ENCODE measurements around the gene PLEKHM3.

PLEKHM3 gene

GRCh38 chr2:207792244-207792785, 233.0 kb downstream of the PLEKHM3 start:
- Histone ChIP-seq H3K36me3 (ENCODE audit: control insufficient read depth, insufficient read depth, low read length) (no peaks in the 10 kb centered on the region), H3K27me3 (replicated peaks; ENCODE audit: control insufficient read depth, insufficient read depth, low read length) (no peaks in the 10 kb centered on the region), H3K4me3 (replicated peaks; ENCODE audit: low read depth, low read length) (no peak overlapping the region)
- DNase-seq (ENCODE audit: extremely low read depth, insufficient read length) = peak; percentile 28
- TF ChIP-seq, protein P1, sequence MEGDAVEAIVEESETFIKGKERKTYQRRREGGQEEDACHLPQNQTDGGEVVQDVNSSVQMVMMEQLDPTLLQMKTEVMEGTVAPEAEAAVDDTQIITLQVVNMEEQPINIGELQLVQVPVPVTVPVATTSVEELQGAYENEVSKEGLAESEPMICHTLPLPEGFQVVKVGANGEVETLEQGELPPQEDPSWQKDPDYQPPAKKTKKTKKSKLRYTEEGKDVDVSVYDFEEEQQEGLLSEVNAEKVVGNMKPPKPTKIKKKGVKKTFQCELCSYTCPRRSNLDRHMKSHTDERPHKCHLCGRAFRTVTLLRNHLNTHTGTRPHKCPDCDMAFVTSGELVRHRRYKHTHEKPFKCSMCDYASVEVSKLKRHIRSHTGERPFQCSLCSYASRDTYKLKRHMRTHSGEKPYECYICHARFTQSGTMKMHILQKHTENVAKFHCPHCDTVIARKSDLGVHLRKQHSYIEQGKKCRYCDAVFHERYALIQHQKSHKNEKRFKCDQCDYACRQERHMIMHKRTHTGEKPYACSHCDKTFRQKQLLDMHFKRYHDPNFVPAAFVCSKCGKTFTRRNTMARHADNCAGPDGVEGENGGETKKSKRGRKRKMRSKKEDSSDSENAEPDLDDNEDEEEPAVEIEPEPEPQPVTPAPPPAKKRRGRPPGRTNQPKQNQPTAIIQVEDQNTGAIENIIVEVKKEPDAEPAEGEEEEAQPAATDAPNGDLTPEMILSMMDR (IDR thresholded peaks at IDR 0.05; ENCODE audit: insufficient read depth, low read length, poor library complexity, severe bottlenecking) = no peak

- TF ChIP-seq, protein P1 (IDR thresholded peaks at IDR 0.05; ENCODE audit: insufficient read depth, low read length, poor library complexity, severe bottlenecking) = no peak
- H3K27me3 ChIP-seq (replicated peaks; ENCODE audit: control insufficient read depth, insufficient read depth, low read length) = no peaks in the 10 kb centered on the region
- DNase-seq (ENCODE audit: extremely low read depth, insufficient read length) = no peak
- no peaks in the 10 kb centered on the region for H3K36me3 ChIP-seq (ENCODE audit: control insufficient read depth, insufficient read depth, low read length)
- H3K4me3 ChIP-seq (replicated peaks; ENCODE audit: low read depth, low read length) = no peak overlapping the region
These were observed 233.6 kb downstream of the PLEKHM3 start for GRCh38 chr2:207791579-207792243.

DNA sequence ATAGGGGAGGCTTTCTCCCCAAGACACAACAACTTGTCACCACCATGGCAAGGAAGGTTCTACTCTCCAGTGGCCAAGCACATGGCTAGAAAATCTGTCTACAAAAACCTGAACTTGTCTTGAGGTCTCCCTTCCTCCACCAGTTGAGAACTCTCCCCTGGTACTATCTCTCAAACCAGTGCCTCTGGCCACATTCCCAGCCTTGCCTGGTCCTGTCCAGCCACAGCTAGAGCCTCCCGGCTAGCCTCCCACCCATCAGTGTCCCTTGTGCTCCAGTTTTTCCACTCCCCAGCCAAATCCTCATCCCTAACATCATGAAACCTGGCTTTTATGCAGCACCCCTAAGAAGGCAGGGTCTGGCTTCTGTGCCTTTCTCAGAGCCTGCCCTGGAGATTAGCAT, 234.4 kb downstream of the PLEKHM3 start:
- H3K27me3 ChIP-seq (replicated peaks; ENCODE audit: control insufficient read depth, insufficient read depth, low read length) = no peaks in the 10 kb centered on the region
- no peaks in the 10 kb centered on the region for H3K36me3 ChIP-seq (ENCODE audit: control insufficient read depth, insufficient read depth, low read length)
- no peak overlapping the region for H3K4me3 ChIP-seq (replicated peaks; ENCODE audit: low read depth, low read length)
- DNase-seq (ENCODE audit: extremely low read depth, insufficient read length) = no peak
- TF ChIP-seq, protein P1 (IDR thresholded peaks at IDR 0.05; ENCODE audit: insufficient read depth, low read length, poor library complexity, severe bottlenecking) = no peak

DNA sequence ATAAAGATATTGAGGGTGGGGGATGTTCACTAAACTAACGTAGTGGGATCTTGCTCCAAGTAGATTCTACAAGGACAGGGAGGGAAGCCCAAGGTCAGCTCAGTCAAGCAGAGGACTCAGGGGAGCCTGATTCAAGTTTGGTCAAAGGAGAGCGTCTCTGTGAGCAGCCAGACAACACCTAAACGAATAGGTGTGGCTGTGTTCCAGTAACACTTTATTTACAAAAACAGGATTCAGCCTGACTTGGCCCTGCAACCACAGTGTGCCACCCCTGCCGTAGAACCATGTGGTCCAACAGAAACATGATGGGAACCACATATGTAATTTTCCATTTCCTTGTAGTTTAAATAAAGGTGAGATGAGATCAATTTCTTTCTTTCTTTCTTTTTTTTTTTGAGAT, 237.5 kb downstream of the PLEKHM3 start:
- DNase-seq (ENCODE audit: extremely low read depth, insufficient read length) = no peak
- no peak overlapping the region for H3K4me3 ChIP-seq (replicated peaks; ENCODE audit: low read depth, low read length)
- no peaks in the 10 kb centered on the region for H3K36me3 ChIP-seq (ENCODE audit: control insufficient read depth, insufficient read depth, low read length)
- TF ChIP-seq, protein P1 (IDR thresholded peaks at IDR 0.05; ENCODE audit: insufficient read depth, low read length, poor library complexity, severe bottlenecking) = no peak
- no peaks in the 10 kb centered on the region for H3K27me3 ChIP-seq (replicated peaks; ENCODE audit: control insufficient read depth, insufficient read depth, low read length)

GRCh38 chr2:207787017-207787416, 238.3 kb downstream of the PLEKHM3 start:
- no peaks in the 10 kb centered on the region for H3K27me3 ChIP-seq (replicated peaks; ENCODE audit: control insufficient read depth, insufficient read depth, low read length)
- no peaks in the 10 kb centered on the region for H3K36me3 ChIP-seq (ENCODE audit: control insufficient read depth, insufficient read depth, low read length)
- DNase-seq (ENCODE audit: extremely low read depth, insufficient read length) = no peak
- TF ChIP-seq, protein P1 (IDR thresholded peaks at IDR 0.05; ENCODE audit: insufficient read depth, low read length, poor library complexity, severe bottlenecking) = no peak
- no peak overlapping the region for H3K4me3 ChIP-seq (replicated peaks; ENCODE audit: low read depth, low read length)

Measured in GM06990 (cell line).